Left lung (tissue), 10 donors: Measurements from ENCODE around the gene RBBP8NL. TPM values are rescaled to one million over a fixed set of nuclear protein-coding genes. Genes with fewer than 3 reads are reported as not detected.

Experiments used
- ATAC-seq: fragments of 200-7000 bp; cut with Tn5 transposase; one replicate; pipeline ENCODE4 v1.9.1; 2020; ENCODE audit warnings: moderate library complexity
- DNase-seq, 4 donors: peaks; one replicate each; pipeline ENCODE4 v3.0.0-alpha.2; 2013 to 2020
- H3K27ac ChIP-seq, 2 donors: fragments of 200-600 bp; sonication (generic) in 1 of 2; one replicate each; pipeline versions ENCODE4 v1.5.0 to v1.8.0; 2020 to 2021
- H3K27me3 ChIP-seq, 2 donors: fragments of 200-600 bp; sonication (generic) in 1 of 2; one replicate each; pipeline versions ENCODE4 v1.5.0 to v1.8.0; 2020 to 2021
- H3K36me3 ChIP-seq, 2 donors: fragments of 200-600 bp; sonication (generic) in 1 of 2; one replicate each; pipeline versions ENCODE4 v1.5.0 to v1.8.0; 2020 to 2021
- H3K4me1 ChIP-seq, 2 donors: fragments of 200-600 bp; one replicate each; pipeline ENCODE4 v1.8.0; 2021
- H3K4me3 ChIP-seq, 2 donors: fragments of 200-600 bp; sonication (generic) in 1 of 2; one replicate each; pipeline versions ENCODE4 v1.5.0 to v1.8.0; 2020 to 2021; ENCODE audit warnings: mild to moderate bottlenecking in 1 of 2
- H3K9me3 ChIP-seq, 2 donors: fragments of 200-600 bp; sonication (generic) in 1 of 2; one replicate each; pipeline versions ENCODE4 v1.5.0 to v1.8.0; 2020 to 2021
- intact Hi-C, 2 donors: fragments of 100-400 bp; cut with DNase I; formaldehyde crosslinking; loops; one replicate each; pipeline versions ENCODE4 v1.11.2 to v1.14.2; 2022
- polyA plus RNA-seq, 6 donors: library from polyadenylated mRNA; unstranded; fragments of 120-200 nt; gene quantifications; one replicate each; pipeline ENCODE4 v1.2.1, GENCODE V29; 2013; ENCODE audit not compliant: insufficient read length in 6 of 6
- total RNA-seq, 2 donors: library from RNA; stranded (reverse); fragmentation: NEBNext Ultra II Directional; extraction: Animal tissue kit (Norgen Biotek cat#: 25700); gene quantifications; one replicate each; pipeline ENCODE4 v1.2.1, GENCODE V29; 2021
- TF ChIP-seq, protein P1 (sequence below), 2 donors: fragments of 200-600 bp; sonication (generic) in 1 of 2; IDR thresholded peaks; one replicate each; pipeline versions ENCODE4 v1.5.0 to v1.8.0; 2021; ENCODE audit warnings: antibody characterized with exemption in 2 of 2
- donor health status: DM: no; HTN: yes; CAD: no.
- donor health status: DM: no; HTN: no; CAD: no.

RBBP8NL gene
- total and polyA plus RNA-seq, 8 donors, result 0.97 to 4.2 (median 3.4) TPM

DNA sequence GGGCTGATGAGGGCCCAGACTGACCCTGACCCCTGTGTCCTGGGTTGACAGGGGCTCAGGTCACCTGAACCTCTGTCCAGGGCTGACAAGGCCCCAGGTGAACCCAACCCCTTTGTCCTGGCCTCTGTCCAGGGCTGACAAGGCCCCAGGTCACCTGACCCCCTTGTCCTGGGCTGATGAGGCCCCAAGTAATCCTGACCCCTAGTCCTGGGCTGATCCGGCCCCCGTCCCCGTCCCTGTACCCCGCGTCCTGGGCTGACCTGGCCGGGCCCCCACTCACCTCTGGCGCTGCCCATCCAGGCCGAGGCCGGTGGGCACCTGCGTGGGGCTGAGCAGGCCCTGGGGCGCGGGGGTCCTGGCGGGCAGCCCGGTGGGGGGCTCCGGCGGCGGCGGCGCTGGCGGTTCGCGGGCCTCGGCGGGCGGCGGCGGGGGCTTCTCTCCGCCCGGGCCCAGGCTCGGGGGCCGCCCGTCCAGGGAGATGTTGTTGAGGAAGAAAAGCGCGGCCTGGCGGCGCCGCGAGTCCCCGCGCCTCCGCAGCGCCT, 20.6 kb downstream of the RBBP8NL start:
- peak overlapping the region; percentile 45 to 57 for H3K4me3 ChIP-seq
- DNase-seq (no peak), ATAC-seq (no peak)
- H3K9me3 ChIP-seq, result no peaks in the 10 kb centered on the region
- H3K4me1 ChIP-seq, result peaks cover 20 to 39% of the 10 kb centered on the region in 2 donors
- H3K27me3 ChIP-seq, result peaks cover 0 to 9% of the 10 kb centered on the region in 2 donors
- intact Hi-C loops, result no loop called here
- peaks cover 0 to 12% of the 10 kb centered on the region in 2 donors for H3K36me3 ChIP-seq
- H3K27ac ChIP-seq, result no peak overlapping the region
- TF ChIP-seq, protein P1, sequence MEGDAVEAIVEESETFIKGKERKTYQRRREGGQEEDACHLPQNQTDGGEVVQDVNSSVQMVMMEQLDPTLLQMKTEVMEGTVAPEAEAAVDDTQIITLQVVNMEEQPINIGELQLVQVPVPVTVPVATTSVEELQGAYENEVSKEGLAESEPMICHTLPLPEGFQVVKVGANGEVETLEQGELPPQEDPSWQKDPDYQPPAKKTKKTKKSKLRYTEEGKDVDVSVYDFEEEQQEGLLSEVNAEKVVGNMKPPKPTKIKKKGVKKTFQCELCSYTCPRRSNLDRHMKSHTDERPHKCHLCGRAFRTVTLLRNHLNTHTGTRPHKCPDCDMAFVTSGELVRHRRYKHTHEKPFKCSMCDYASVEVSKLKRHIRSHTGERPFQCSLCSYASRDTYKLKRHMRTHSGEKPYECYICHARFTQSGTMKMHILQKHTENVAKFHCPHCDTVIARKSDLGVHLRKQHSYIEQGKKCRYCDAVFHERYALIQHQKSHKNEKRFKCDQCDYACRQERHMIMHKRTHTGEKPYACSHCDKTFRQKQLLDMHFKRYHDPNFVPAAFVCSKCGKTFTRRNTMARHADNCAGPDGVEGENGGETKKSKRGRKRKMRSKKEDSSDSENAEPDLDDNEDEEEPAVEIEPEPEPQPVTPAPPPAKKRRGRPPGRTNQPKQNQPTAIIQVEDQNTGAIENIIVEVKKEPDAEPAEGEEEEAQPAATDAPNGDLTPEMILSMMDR (IDR thresholded peaks at IDR 0.05), result no peak

DNA sequence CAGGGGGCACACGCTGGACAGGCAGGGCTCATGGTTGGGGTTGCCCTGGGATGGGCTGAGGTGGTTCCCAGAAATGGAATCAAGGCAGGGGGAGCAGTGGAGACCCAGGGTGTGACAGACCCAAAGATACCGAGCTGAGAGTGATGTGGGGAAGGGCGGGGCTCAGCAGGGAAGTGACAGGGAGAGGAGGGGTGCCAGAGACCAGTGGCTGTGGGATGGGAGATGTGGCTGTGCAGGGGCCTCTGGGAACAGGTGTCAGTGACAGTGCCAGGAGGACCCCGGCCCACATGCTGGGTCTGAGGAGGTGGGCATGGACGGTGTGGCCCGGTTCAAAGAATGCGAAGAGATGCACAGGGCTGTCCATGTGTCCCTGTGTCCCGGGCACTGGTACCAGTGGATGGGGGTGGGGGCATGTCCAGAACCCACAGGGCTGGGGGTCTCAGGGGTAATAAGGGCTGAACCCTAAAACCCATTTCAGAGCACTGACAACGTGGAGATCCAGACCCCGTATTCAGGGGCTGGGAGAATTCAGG, 21.3 kb downstream of the RBBP8NL start:
- Histone ChIP-seq H3K36me3 (peaks cover 0 to 12% of the 10 kb centered on the region in 2 donors), H3K4me3 (peak overlapping the region; percentile 45 to 57), H3K9me3 (no peaks in the 10 kb centered on the region), H3K4me1 (peaks cover 20 to 39% of the 10 kb centered on the region in 2 donors), H3K27me3 (peaks cover 0 to 9% of the 10 kb centered on the region in 2 donors), H3K27ac (no peak overlapping the region)
- DNase-seq (no peak), ATAC-seq (no peak)
- intact Hi-C loops, result no loop called here
- TF ChIP-seq, protein P1 (IDR thresholded peaks at IDR 0.05), result no peak

DNA sequence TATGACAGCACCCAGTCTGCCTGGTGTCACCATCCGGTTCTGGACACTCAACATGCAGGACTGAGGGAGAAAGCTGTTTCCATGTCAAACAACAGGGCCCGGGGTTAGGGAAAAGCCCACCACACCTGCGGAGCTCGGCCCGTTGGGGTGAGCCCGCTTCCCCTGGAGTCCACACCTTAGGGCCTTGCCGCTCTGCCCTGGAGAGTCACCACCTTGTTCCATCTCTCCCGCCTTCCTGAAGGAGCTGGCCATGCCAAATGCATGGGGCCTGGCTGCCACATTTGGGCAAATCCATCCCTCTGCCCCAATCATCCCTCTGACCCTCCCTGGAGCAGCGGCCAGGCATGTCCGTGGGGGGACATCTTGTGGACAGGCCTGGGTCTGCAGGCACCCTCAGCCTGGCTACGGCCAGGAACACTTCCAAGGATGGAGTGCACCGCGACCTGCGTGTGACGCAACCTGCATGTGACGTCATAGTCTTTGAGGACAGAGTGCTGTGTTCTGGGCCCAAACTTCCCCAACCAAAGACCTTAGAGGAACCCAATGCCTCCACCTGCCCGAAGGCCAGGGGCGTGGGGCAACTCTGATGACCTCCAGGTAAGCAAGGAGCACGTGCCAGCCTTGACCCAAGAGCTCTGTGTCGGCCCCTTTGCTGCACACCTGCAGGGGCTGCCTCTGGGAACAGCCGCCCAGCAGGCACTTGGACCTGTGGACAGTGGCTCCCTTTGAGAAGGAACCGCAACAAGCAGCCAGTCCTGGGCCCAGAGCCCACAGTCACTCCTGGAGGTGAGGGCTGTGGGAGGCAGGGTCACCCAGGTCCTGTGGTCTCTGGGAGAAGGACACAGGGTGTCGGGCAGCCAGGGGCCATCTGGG, 22.0 kb downstream of the RBBP8NL start:
- peaks cover 20 to 37% of the 10 kb centered on the region in 2 donors for H3K4me1 ChIP-seq
- H3K27ac ChIP-seq, result no peak overlapping the region
- DNase-seq, result peak in 2 of 4 donors; percentile 31 to 70

DNA sequence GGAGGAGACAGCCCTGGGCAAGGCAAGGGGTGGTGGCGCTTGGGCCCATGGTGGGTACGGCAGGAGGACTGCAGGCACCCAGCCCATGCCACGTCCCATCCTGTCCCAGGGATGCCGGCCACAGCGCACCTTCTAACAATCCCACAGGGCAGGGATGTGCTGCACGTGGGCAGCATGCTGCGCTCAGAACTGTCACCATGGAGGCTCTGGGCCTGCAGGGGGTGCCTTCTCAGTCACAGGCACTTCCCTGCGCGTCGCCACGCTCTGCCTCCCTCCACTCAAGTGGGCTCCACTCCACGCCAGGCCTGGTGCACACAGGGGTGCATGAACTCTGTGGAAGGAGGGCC, 22.6 kb downstream of the RBBP8NL start:
- no peak overlapping the region for H3K4me3 ChIP-seq
- no peaks in the 10 kb centered on the region for H3K27me3 ChIP-seq
- H3K9me3 ChIP-seq, result no peaks in the 10 kb centered on the region
- peaks cover 0 to 12% of the 10 kb centered on the region in 2 donors for H3K36me3 ChIP-seq
- DNase-seq (no peak), ATAC-seq (no peak)
- peaks cover 20 to 31% of the 10 kb centered on the region in 2 donors for H3K4me1 ChIP-seq
- TF ChIP-seq, protein P1 (IDR thresholded peaks at IDR 0.05), result no peak
- intact Hi-C loops, result no loop called here
- no peak overlapping the region for H3K27ac ChIP-seq

More for the DNA sequence above, 22.0 kb downstream of the RBBP8NL start:
- intact Hi-C loops, result no loop called here
- ATAC-seq, result peak; percentile 7
- Histone ChIP-seq H3K9me3 (no peaks in the 10 kb centered on the region), H3K36me3 (peaks cover 0 to 12% of the 10 kb centered on the region in 2 donors), H3K27me3 (peaks cover 0 to 6% of the 10 kb centered on the region in 2 donors), H3K4me3 (peak overlapping the region in 1 of 2 donors; percentile 57)
- TF ChIP-seq, protein P1 (IDR thresholded peaks at IDR 0.05), result peak in 1 of 2 donors; percentile 46

DNA sequence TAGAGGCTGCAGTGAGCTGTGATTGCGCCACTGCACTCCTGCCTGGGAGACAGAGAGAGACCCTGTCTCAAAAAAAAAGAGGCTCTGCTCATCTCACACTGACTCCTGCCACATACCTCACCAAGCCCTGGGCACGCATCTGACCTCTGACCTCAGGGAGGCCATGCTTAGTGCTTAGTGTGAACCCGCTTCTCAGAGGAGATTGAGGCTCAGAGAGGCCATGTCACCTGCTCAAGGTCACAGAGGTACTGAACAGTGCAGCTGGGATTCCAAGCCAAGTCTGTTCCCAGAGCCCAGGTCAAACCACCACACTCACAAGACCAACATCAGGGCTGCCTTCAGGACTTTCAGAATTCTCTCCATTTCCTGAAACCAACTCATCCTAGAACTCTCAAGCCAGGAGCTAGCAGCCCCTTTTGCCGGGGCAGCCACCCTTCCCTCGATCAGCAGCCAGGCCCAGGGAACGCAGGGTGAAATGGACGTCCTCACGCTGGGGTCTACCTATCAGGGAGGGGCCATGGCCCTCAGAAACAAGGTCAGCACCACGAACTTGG, 23.1 kb downstream of the RBBP8NL start:
- DNase-seq, result no peak
- Histone ChIP-seq H3K4me1 (peaks cover 20 to 27% of the 10 kb centered on the region in 2 donors), H3K36me3 (peaks cover 0 to 12% of the 10 kb centered on the region in 2 donors), H3K27me3 (no peaks in the 10 kb centered on the region), H3K27ac (no peak overlapping the region), H3K4me3 (no peak overlapping the region), H3K9me3 (no peaks in the 10 kb centered on the region)
- TF ChIP-seq, protein P1 (IDR thresholded peaks at IDR 0.05), result no peak
- intact Hi-C loops, result no loop called here
- no peak for ATAC-seq
